Measurements from ENCODE around the gene FAM181B.

- TF ChIP-seq, protein P1, sequence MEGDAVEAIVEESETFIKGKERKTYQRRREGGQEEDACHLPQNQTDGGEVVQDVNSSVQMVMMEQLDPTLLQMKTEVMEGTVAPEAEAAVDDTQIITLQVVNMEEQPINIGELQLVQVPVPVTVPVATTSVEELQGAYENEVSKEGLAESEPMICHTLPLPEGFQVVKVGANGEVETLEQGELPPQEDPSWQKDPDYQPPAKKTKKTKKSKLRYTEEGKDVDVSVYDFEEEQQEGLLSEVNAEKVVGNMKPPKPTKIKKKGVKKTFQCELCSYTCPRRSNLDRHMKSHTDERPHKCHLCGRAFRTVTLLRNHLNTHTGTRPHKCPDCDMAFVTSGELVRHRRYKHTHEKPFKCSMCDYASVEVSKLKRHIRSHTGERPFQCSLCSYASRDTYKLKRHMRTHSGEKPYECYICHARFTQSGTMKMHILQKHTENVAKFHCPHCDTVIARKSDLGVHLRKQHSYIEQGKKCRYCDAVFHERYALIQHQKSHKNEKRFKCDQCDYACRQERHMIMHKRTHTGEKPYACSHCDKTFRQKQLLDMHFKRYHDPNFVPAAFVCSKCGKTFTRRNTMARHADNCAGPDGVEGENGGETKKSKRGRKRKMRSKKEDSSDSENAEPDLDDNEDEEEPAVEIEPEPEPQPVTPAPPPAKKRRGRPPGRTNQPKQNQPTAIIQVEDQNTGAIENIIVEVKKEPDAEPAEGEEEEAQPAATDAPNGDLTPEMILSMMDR (IDR thresholded peaks at IDR 0.05; ENCODE audit: insufficient read depth, low read length): no peak
- TF ChIP-seq POLR2AphosphoS5 (IDR thresholded peaks at IDR 0.05; ENCODE audit: low read depth) (no peak), REST (IDR thresholded peaks at IDR 0.05; ENCODE audit: insufficient replicate concordance, low read depth) (no peak)
These were observed 33.5 kb upstream of the FAM181B start for GRCh38 chr11:82767123-82767522.

Measured in HL-60 (cell line).